Uterus (tissue), 4 donors: ENCODE results near the gene NFRKB. TPM values are rescaled to one million over a fixed set of nuclear protein-coding genes. Genes with fewer than 3 reads are reported as not detected.

ENCODE experiments used
- DNase-seq, 2 donors: peaks; one replicate each; pipeline ENCODE4 v3.0.0-alpha.2; 2019 to 2020
- H3K27ac ChIP-seq, 2 donors: fragments of 200-600 bp; sonication (generic); 1 replicate in 1 of 2; 2 replicates in 1 of 2; pipeline ENCODE4 v1.5.1; 2016 to 2018
- H3K27me3 ChIP-seq, 2 donors: fragments of 200-600 bp; sonication (generic); one replicate each; pipeline ENCODE4 v1.5.1; 2018 to 2019; ENCODE audit warnings: control low read depth in 1 of 2
- H3K36me3 ChIP-seq, 2 donors: fragments of 200-600 bp; sonication (generic); one replicate each; pipeline ENCODE4 v1.5.1; 2019; ENCODE audit warnings: control low read depth in 1 of 2
- H3K4me1 ChIP-seq, 2 donors: fragments of 200-600 bp; sonication (generic); one replicate each; pipeline ENCODE4 v1.5.1; 2018 to 2019; ENCODE audit warnings: control low read depth in 1 of 2
- H3K4me3 ChIP-seq, 2 donors: fragments of 200-600 bp; sonication (generic); 1 replicate in 1 of 2; 2 replicates in 1 of 2; pipeline ENCODE4 v1.5.1; 2018 to 2019; ENCODE audit warnings: mild to moderate bottlenecking in 1 of 2
- H3K9me3 ChIP-seq, 2 donors: fragments of 200-600 bp; sonication (generic); one replicate each; pipeline ENCODE4 v1.5.1; 2019; ENCODE audit warnings: control low read depth in 1 of 2
- POLR2A ChIP-seq, 2 donors: fragments of 450-650 bp; IDR thresholded peaks; one replicate each; pipeline ENCODE4 v1.6.1; 2016; ENCODE audit warnings: antibody characterized with exemption in 2 of 2, mild to moderate bottlenecking in 1 of 2, moderate library complexity in 1 of 2
- intact Hi-C: fragments of 100-400 bp; cut with DNase I; formaldehyde crosslinking; loops from one replicate; pipeline ENCODE4 v1.15.1; 2023; ENCODE audit warnings: low total_unique reads
- total RNA-seq, 4 donors: library from RNA; depleted of rRNA in 3 of 4; stranded (reverse); fragments of >200 nt in 3 of 4; gene quantifications; one replicate each; pipeline versions ENCODE4 v1.1.0 to v1.2.4, GENCODE V29; 2014 to 2023
- TF ChIP-seq, protein P1 (sequence below), 4 experiments: fragments of 200-600 bp in 2 of 4; fragments of 450-650 bp in 2 of 4; sonication (generic) in 2 of 4; IDR thresholded peaks; one replicate each; pipeline ENCODE4 v1.5.1; 2016 to 2019; ENCODE audit warnings: antibody characterized with exemption in 4 of 4, mild to moderate bottlenecking in 2 of 4, moderate library complexity in 1 of 4
- donor health status: DM: yes; HTN: yes; CAD: no.

NFRKB gene
- total RNA-seq, 4 donors from 2014 or later, result 8.8 to 59.6 (median 34.6) TPM

DNA sequence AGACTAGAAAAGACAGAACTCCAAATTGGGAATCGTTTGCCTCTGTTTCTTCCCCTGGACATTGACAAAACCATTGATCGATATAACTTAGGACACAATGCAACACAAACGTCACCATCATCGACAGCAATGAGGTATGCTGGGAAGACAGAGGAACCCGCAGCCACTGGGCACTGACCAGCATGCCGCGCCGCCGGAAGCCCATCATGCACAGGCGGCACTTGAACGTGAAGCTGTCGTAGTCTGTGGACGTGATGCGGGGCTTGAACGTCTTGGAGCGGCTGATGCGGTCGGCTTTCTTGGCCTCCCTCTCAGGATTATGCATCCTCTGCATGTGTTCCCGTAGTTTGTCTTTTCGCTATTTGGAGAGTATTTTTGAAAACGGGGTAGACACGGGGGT is 23.0 kb upstream of the NFRKB start:
- intact Hi-C loops, result no loop called here
- TF ChIP-seq, protein P1, sequence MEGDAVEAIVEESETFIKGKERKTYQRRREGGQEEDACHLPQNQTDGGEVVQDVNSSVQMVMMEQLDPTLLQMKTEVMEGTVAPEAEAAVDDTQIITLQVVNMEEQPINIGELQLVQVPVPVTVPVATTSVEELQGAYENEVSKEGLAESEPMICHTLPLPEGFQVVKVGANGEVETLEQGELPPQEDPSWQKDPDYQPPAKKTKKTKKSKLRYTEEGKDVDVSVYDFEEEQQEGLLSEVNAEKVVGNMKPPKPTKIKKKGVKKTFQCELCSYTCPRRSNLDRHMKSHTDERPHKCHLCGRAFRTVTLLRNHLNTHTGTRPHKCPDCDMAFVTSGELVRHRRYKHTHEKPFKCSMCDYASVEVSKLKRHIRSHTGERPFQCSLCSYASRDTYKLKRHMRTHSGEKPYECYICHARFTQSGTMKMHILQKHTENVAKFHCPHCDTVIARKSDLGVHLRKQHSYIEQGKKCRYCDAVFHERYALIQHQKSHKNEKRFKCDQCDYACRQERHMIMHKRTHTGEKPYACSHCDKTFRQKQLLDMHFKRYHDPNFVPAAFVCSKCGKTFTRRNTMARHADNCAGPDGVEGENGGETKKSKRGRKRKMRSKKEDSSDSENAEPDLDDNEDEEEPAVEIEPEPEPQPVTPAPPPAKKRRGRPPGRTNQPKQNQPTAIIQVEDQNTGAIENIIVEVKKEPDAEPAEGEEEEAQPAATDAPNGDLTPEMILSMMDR (IDR thresholded peaks at IDR 0.05), result no peak
- TF ChIP-seq POLR2A (IDR thresholded peaks at IDR 0.05), result no peak
- Histone ChIP-seq H3K9me3 (no peaks in the 10 kb centered on the region), H3K4me1 (no peaks in the 10 kb centered on the region), H3K4me3 (no peak overlapping the region), H3K36me3 (no peaks in the 10 kb centered on the region), H3K27me3 (no peaks in the 10 kb centered on the region), H3K27ac (no peak overlapping the region)
- no peak for DNase-seq

DNA sequence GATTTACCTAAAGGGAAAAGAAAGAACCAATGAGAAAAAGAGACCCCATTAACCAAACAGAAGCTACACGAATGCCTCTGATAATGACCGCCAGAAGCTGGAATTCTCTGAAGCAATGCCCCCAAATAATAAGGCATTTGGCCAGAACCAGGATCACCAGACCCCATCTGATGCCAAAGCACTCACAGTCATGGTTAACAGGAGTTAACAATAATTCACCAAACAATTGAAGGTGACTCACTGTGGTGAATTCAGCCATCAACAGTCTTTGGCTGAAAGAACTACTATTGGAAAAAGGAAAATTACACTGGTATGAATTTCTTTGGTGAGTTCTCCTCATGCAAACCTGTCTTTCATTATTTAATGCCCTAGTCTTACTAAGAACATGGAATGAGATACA is 21.9 kb upstream of the NFRKB start:
- DNase-seq, result no peak
- no peak for TF ChIP-seq POLR2A (IDR thresholded peaks at IDR 0.05)
- intact Hi-C loops, result no loop called here
- no peaks in the 10 kb centered on the region for H3K4me1 ChIP-seq
- no peaks in the 10 kb centered on the region for H3K27me3 ChIP-seq
- H3K36me3 ChIP-seq, result no peaks in the 10 kb centered on the region
- no peak overlapping the region for H3K27ac ChIP-seq
- no peak overlapping the region for H3K4me3 ChIP-seq
- H3K9me3 ChIP-seq, result no peaks in the 10 kb centered on the region

DNA sequence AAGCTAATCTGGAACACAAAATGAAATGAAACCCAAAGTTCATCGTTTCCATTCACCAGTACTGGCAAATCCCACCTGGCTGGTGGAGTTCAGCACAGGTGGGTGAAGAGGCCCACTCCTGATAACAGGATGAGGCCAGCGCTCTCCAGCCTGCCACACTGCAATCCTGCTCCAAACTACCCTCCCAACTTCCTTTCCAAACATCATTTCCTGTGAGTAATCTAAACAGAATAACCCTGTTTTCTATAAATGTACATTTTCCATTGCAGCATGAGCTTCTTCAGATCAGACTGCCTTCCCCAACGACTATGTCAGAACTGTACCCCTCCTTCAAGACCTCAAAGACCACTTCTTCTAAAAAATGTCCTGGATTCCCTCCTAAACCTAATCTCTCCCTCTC is 15.9 kb upstream of the NFRKB start:
- TF ChIP-seq, protein P1 (IDR thresholded peaks at IDR 0.05), result no peak
- TF ChIP-seq POLR2A (IDR thresholded peaks at IDR 0.05), result no peak
- no peaks in the 10 kb centered on the region for H3K9me3 ChIP-seq
- H3K27me3 ChIP-seq, result no peaks in the 10 kb centered on the region
- H3K4me3 ChIP-seq, result no peak overlapping the region
- no peaks in the 10 kb centered on the region for H3K36me3 ChIP-seq
- intact Hi-C loops, result no loop called here
- H3K27ac ChIP-seq, result no peak overlapping the region
- no peak for DNase-seq
- H3K4me1 ChIP-seq, result no peaks in the 10 kb centered on the region

DNA sequence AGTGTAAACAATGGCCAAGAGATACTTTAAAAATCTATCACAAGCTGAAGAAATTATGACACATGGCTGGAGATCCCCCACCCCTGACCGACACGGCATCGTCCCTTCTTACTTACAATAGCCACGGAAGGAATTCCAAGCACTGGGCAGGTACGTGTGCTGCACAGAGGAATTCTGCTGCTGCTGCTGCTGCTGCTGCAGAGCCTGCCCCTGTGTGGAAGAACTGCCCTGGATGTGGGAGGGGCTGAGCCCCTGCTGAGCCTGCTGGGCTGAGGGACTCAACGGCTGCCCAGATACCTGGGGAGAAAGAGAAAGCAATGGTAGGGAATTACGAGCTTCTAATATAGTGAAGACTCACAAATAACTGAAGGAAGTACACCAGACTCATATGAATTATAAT is 15.0 kb upstream of the NFRKB start:
- no peaks in the 10 kb centered on the region for H3K9me3 ChIP-seq
- no peak overlapping the region for H3K27ac ChIP-seq
- DNase-seq, result no peak
- no peak for TF ChIP-seq POLR2A (IDR thresholded peaks at IDR 0.05)
- TF ChIP-seq, protein P1 (IDR thresholded peaks at IDR 0.05), result no peak
- H3K27me3 ChIP-seq, result no peaks in the 10 kb centered on the region
- intact Hi-C loops, result no loop called here
- no peaks in the 10 kb centered on the region for H3K4me1 ChIP-seq
- no peaks in the 10 kb centered on the region for H3K36me3 ChIP-seq
- H3K4me3 ChIP-seq, result no peak overlapping the region

DNA sequence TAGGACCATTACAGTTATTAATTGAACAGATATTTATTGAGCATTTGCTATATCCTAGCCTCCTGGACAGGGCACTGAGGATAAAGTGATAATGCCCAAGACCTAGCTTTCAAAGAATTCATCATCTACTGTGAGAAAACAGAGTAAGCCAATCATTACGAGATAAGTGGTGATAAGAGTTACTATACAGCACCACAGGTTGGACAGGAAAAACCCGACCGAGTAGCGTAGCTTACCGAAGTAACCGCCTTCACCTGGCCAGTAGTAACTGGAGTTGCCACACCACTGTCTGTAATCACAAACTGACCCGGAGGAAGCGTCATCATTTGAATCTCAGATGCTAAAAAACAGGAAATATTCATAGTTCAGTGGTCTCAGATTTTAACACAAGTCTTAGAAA is 10.0 kb upstream of the NFRKB start:
- H3K4me3 ChIP-seq, result no peak overlapping the region
- no peak for DNase-seq
- no peak for TF ChIP-seq POLR2A (IDR thresholded peaks at IDR 0.05)
- TF ChIP-seq, protein P1 (IDR thresholded peaks at IDR 0.05), result no peak
- H3K27ac ChIP-seq, result no peak overlapping the region
- H3K27me3 ChIP-seq, result no peaks in the 10 kb centered on the region
- no peaks in the 10 kb centered on the region for H3K36me3 ChIP-seq
- no peaks in the 10 kb centered on the region for H3K4me1 ChIP-seq
- intact Hi-C loops, result no loop called here
- no peaks in the 10 kb centered on the region for H3K9me3 ChIP-seq

DNA sequence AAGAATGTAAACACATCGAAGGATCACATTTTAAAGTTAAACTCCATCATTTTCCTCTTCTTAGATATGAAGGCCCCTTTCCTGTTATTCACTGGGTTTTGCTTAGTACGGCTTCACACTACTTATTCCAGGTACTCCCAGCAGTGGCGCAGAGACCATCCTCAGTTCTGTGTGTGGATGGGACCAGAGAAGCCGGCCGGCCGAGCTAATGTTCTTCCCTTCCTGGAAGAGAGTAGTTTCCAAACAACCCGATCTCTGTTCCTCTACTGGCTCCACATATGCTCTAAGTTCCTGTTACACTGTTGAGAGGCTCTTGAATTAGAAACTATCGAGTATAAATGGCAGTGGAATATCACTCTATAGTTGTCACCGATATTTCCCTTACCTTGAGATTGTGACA is 684 bp upstream of the NFRKB start:
- intact Hi-C loops, result no loop called here
- H3K36me3 ChIP-seq, result no peaks in the 10 kb centered on the region
- no peak for DNase-seq
- H3K27me3 ChIP-seq, result no peaks in the 10 kb centered on the region
- peak overlapping the region; percentile 53 to 83 for H3K27ac ChIP-seq
- H3K9me3 ChIP-seq, result no peaks in the 10 kb centered on the region
- TF ChIP-seq POLR2A (IDR thresholded peaks at IDR 0.05), result no peak
- TF ChIP-seq, protein P1 (IDR thresholded peaks at IDR 0.05), result no peak
- H3K4me3 ChIP-seq, result peak overlapping the region; percentile 46 to 90
- H3K4me1 ChIP-seq, result peaks cover 0 to 6% of the 10 kb centered on the region in 2 donors
